Measurements from ENCODE around the gene BHMT2.

Gene BHMT2

GRCh38 chr5:79048437-79048836 lies 21.1 kb upstream of the BHMT2 start:
- TF ChIP-seq EZH2phosphoT487 (IDR thresholded peaks at IDR 0.05; ENCODE audit: borderline replicate concordance) (no peak), CTCF (conservative IDR thresholded peaks at IDR 0.05; ENCODE audit: low read length) (no peak)
- H3K9ac ChIP-seq (ENCODE audit: low read depth, low read length, poor library complexity, severe bottlenecking) = no peak overlapping the region
- no peaks in the 10 kb centered on the region for H3K79me2 ChIP-seq (ENCODE audit: insufficient read depth, low read length)

GRCh38 chr5:79050498-79050897 lies 19.1 kb upstream of the BHMT2 start:
- no peak for TF ChIP-seq CTCF (conservative IDR thresholded peaks at IDR 0.05; ENCODE audit: low read length)
- TF ChIP-seq EZH2phosphoT487 (IDR thresholded peaks at IDR 0.05; ENCODE audit: borderline replicate concordance) = no peak
- Histone ChIP-seq H3K9ac (ENCODE audit: low read depth, low read length, poor library complexity, severe bottlenecking) (no peak overlapping the region), H3K27me3 (ENCODE audit: insufficient read depth, low read length, poor library complexity, severe bottlenecking) (no peaks in the 10 kb centered on the region)

More at GRCh38 chr5:79048437-79048836, 21.1 kb upstream of the BHMT2 start:
- Histone ChIP-seq H3K4me2 (ENCODE audit: low read depth, low read length, poor library complexity, severe bottlenecking) (no peak overlapping the region), H4K20me1 (ENCODE audit: insufficient read depth, low read length, poor library complexity, severe bottlenecking) (no peaks in the 10 kb centered on the region), H3K36me3 (ENCODE audit: insufficient read depth, low read length) (no peaks in the 10 kb centered on the region), H3F3A (ENCODE audit: low read depth) (no peaks in the 10 kb centered on the region), H3K27me3 (ENCODE audit: insufficient read depth, low read length, poor library complexity, severe bottlenecking) (no peaks in the 10 kb centered on the region), H3K4me3 (ENCODE audit: low read length, poor library complexity, severe bottlenecking) (no peak overlapping the region), H2AFZ (ENCODE audit: low read length) (no peak overlapping the region), H3K4me1 (ENCODE audit: insufficient read depth, low read length, poor library complexity, severe bottlenecking) (no peaks in the 10 kb centered on the region), H3K9me3 (ENCODE audit: insufficient read depth, low read depth, low read length) (no peaks in the 10 kb centered on the region), H3K9me2 (replicated peaks; ENCODE audit: low read depth, low read length) (no peaks in the 10 kb centered on the region)

GRCh38 chr5:79053321-79053720 lies 16.2 kb upstream of the BHMT2 start:
- Histone ChIP-seq H3K79me2 (ENCODE audit: insufficient read depth, low read length) (no peaks in the 10 kb centered on the region), H3K9me3 (ENCODE audit: insufficient read depth, low read depth, low read length) (no peaks in the 10 kb centered on the region), H3F3A (ENCODE audit: low read depth) (no peaks in the 10 kb centered on the region), H3K4me2 (ENCODE audit: low read depth, low read length, poor library complexity, severe bottlenecking) (no peak overlapping the region), H4K20me1 (ENCODE audit: insufficient read depth, low read length, poor library complexity, severe bottlenecking) (no peaks in the 10 kb centered on the region), H3K36me3 (ENCODE audit: insufficient read depth, low read length) (no peaks in the 10 kb centered on the region), H3K9ac (ENCODE audit: low read depth, low read length, poor library complexity, severe bottlenecking) (no peak overlapping the region), H2AFZ (ENCODE audit: low read length) (no peak overlapping the region), H3K4me1 (ENCODE audit: insufficient read depth, low read length, poor library complexity, severe bottlenecking) (no peaks in the 10 kb centered on the region), H3K27me3 (ENCODE audit: insufficient read depth, low read length, poor library complexity, severe bottlenecking) (no peaks in the 10 kb centered on the region), H3K9me2 (replicated peaks; ENCODE audit: low read depth, low read length) (no peaks in the 10 kb centered on the region), H3K4me3 (ENCODE audit: low read length, poor library complexity, severe bottlenecking) (no peak overlapping the region)
- TF ChIP-seq CTCF (conservative IDR thresholded peaks at IDR 0.05; ENCODE audit: low read length) (no peak), EZH2phosphoT487 (IDR thresholded peaks at IDR 0.05; ENCODE audit: borderline replicate concordance) (no peak)

More at GRCh38 chr5:79050498-79050897, 19.1 kb upstream of the BHMT2 start:
- H3K4me3 ChIP-seq (ENCODE audit: low read length, poor library complexity, severe bottlenecking) = no peak overlapping the region
- no peaks in the 10 kb centered on the region for H3K9me3 ChIP-seq (ENCODE audit: insufficient read depth, low read depth, low read length)
- H3K4me1 ChIP-seq (ENCODE audit: insufficient read depth, low read length, poor library complexity, severe bottlenecking) = no peaks in the 10 kb centered on the region
- no peaks in the 10 kb centered on the region for H4K20me1 ChIP-seq (ENCODE audit: insufficient read depth, low read length, poor library complexity, severe bottlenecking)
- no peaks in the 10 kb centered on the region for H3K79me2 ChIP-seq (ENCODE audit: insufficient read depth, low read length)
- no peak overlapping the region for H2AFZ ChIP-seq (ENCODE audit: low read length)
- no peaks in the 10 kb centered on the region for H3K9me2 ChIP-seq (replicated peaks; ENCODE audit: low read depth, low read length)
- H3K4me2 ChIP-seq (ENCODE audit: low read depth, low read length, poor library complexity, severe bottlenecking) = no peak overlapping the region
- no peaks in the 10 kb centered on the region for H3K36me3 ChIP-seq (ENCODE audit: insufficient read depth, low read length)
- no peaks in the 10 kb centered on the region for H3F3A ChIP-seq (ENCODE audit: low read depth)
